GM12878 (cell line): Measurements from ENCODE around the gene MARS1. TPM values are rescaled to one million over a fixed set of nuclear protein-coding genes. Genes with fewer than 3 reads are reported as not detected.

Experiments
- ATAC-seq: fragments of 200-7000 bp; cut with Tn5 transposase; 3 replicates; pipeline ENCODE4 v1.9.1; 2020; ENCODE audit warnings: mild to moderate bottlenecking, moderate library complexity
- BruUV-seq: library from RNA; stranded (reverse); fragments of 400-500 nt; replicated peaks from 2 replicates; lab custom pipeline; 2021; lab: Mats Ljungman, UMichigan
- CTCF ChIA-PET: fragments of 300-600 bp; sonication (Branson Sonifier 250); formaldehyde crosslinking; extraction: SDS; loops from one replicate; lab custom pipeline; 2021; ENCODE audit warnings: inconsistent platforms; lab: Yijun Ruan, JAX
- POLR2A ChIA-PET: fragments of 350-600 bp; formaldehyde crosslinking; extraction: SDS; loops from one replicate; lab custom pipeline; 2021; ENCODE audit warnings: inconsistent platforms; lab: Charles Lee
- RAD21 ChIA-PET: fragments of 300-600 bp; sonication (Branson Sonifier 250); formaldehyde crosslinking; loops from one replicate; lab custom pipeline; 2023; ENCODE audit warnings: antibody characterized with exemption; ENCODE audit not compliant: unreplicated experiment; lab: Charles Lee
- SMC1A ChIA-PET: fragments of 300-600 bp; sonication (Branson Sonifier 250); formaldehyde crosslinking; loops from one replicate; lab custom pipeline; 2023; ENCODE audit not compliant: unreplicated experiment, uncharacterized antibody; lab: Charles Lee
- DNase-seq: peaks from one replicate; pipeline ENCODE4 v3.0.0-alpha.2; 2011; ENCODE audit warnings: low read depth, low spot score
- FAIRE-seq: peaks from 3 replicates; lab custom pipeline; 2011; peaks lifted over from hg19 to GRCh38; lab: Jason Lieb, UNC
- H2AFZ ChIP-seq: 2 replicates; pipeline ENCODE4 v1.6.0; 2011; ENCODE audit warnings: low read depth, low read length, control low read depth; ENCODE audit not compliant: control insufficient read depth
- H3K27ac ChIP-seq: 2 replicates; pipeline ENCODE4 v1.5.1; 2011; ENCODE audit warnings: control low read depth; ENCODE audit not compliant: control insufficient read depth, insufficient read depth
- H3K27me3 ChIP-seq, 2 experiments: replicated peaks in 1 of 2; 2 replicates each; pipeline versions ENCODE4 v1.6.0 to v1.6.1; 2011; ENCODE audit warnings: low read length in 1 of 2; ENCODE audit not compliant: control insufficient read depth in 2 of 2, insufficient read depth in 2 of 2
- H3K36me3 ChIP-seq, 2 experiments: 2 replicates each; pipeline ENCODE4 v1.5.1; 2011; ENCODE audit warnings: low read length in 1 of 2; ENCODE audit not compliant: control insufficient read depth in 2 of 2, insufficient read depth in 2 of 2
- H3K4me1 ChIP-seq: 2 replicates; pipeline ENCODE4 v1.6.1; 2011; ENCODE audit warnings: mild to moderate bottlenecking, low read length, moderate library complexity, mixed read lengths; ENCODE audit not compliant: control insufficient read depth, insufficient read depth
- H3K4me2 ChIP-seq: 2 replicates; pipeline ENCODE4 v1.6.0; 2011; ENCODE audit warnings: control low read depth; ENCODE audit not compliant: control insufficient read depth, insufficient read depth
- H3K4me3 ChIP-seq: fragments of 200-600 bp; sonication (generic); 2 replicates; pipeline ENCODE4 v1.5.1; 2016
- H3K79me2 ChIP-seq: 2 replicates; pipeline ENCODE4 v1.6.0; 2011; ENCODE audit warnings: low read length; ENCODE audit not compliant: control insufficient read depth, insufficient read depth
- H3K9ac ChIP-seq: 2 replicates; pipeline ENCODE4 v1.8.0; 2011; ENCODE audit warnings: low read length, control low read depth, mixed read lengths; ENCODE audit not compliant: control insufficient read depth, insufficient read depth
- H3K9me3 ChIP-seq: replicated peaks from 3 replicates; pipeline ENCODE4 v1.5.1; 2011; ENCODE audit warnings: mild to moderate bottlenecking, low read length; ENCODE audit not compliant: control insufficient read depth, insufficient read depth
- H4K20me1 ChIP-seq: 2 replicates; pipeline ENCODE4 v1.6.0; 2011; ENCODE audit not compliant: control insufficient read depth, insufficient read depth
- ATF3 ChIP-seq: IDR thresholded peaks from 2 replicates; pipeline ENCODE4 v1.6.1; 2011; ENCODE audit warnings: low read depth, mild to moderate bottlenecking, low read length, moderate library complexity, borderline replicate concordance; ENCODE audit errors: extremely low read depth
- BCLAF1 ChIP-seq: fragments of 450-650 bp; IDR thresholded peaks from 2 replicates; pipeline ENCODE4 v1.6.1; 2017; ENCODE audit warnings: antibody characterized with exemption, mild to moderate bottlenecking, moderate library complexity
- CEBPB ChIP-seq, 2 experiments: fragments of 150-350 bp in 1 of 2; IDR thresholded peaks; 2 replicates each; pipeline ENCODE4 v1.6.1; 2012 to 2014; ENCODE audit warnings: low read depth in 2 of 2, low read length in 2 of 2, borderline replicate concordance in 1 of 2, inconsistent platforms in 1 of 2
- KAT2A ChIP-seq: conservative IDR thresholded peaks from 2 replicates; pipeline ENCODE4 v1.6.1; 2011; ENCODE audit warnings: low read depth, low read length; ENCODE audit not compliant: control insufficient read depth
- POLR2A ChIP-seq: IDR thresholded peaks from 2 replicates; pipeline ENCODE4 v1.6.1; 2011; ENCODE audit warnings: low read depth, mild to moderate bottlenecking, low read length
- PRDM15 ChIP-seq: fragments of 450-650 bp; formaldehyde crosslinking; IDR thresholded peaks from 2 replicates; pipeline ENCODE4 v1.4.0; 2020; ENCODE audit warnings: mild to moderate bottlenecking, moderate library complexity
- RELB ChIP-seq: fragments of 450-650 bp; IDR thresholded peaks from 2 replicates; pipeline ENCODE4 v1.6.1; 2017; ENCODE audit warnings: low read depth, mild to moderate bottlenecking, moderate library complexity
- RFX5 ChIP-seq: IDR thresholded peaks from 2 replicates; pipeline ENCODE4 v1.6.1; 2011; ENCODE audit warnings: low read depth, low read length, improper control_type of control experiment
- RUNX3 ChIP-seq: IDR thresholded peaks from 2 replicates; pipeline ENCODE4 v1.6.1; 2012; ENCODE audit warnings: low read length, inconsistent platforms
- SMC3 ChIP-seq: IDR thresholded peaks from 2 replicates; pipeline ENCODE4 v1.6.1; 2011; ENCODE audit warnings: low read length, improper control_type of control experiment, borderline replicate concordance
- SP1 ChIP-seq: IDR thresholded peaks from one replicate; pipeline ENCODE4 v1.6.1; 2011; ENCODE audit warnings: low read depth, low read length
- USF1 ChIP-seq: IDR thresholded peaks from 2 replicates; pipeline ENCODE4 v1.6.1; 2011; ENCODE audit warnings: borderline replicate concordance, low read depth, mild to moderate bottlenecking, moderate library complexity, mixed read lengths, low read length; ENCODE audit not compliant: insufficient read depth; ENCODE audit errors: extremely low read length
- YBX1 ChIP-seq: fragments of 450-650 bp; IDR thresholded peaks from 2 replicates; pipeline ENCODE4 v1.6.1; 2016; ENCODE audit warnings: antibody characterized with exemption
- WGBS: methylation state at CpG from one replicate; pipeline ENCODE4 v1.1.6; 2016; ENCODE audit warnings: low lambda C conversion rate; ENCODE audit not compliant: insufficient replicate concordance, insufficient coverage; ENCODE audit errors: missing lambda C conversion rate; 5-methylcytosine and 5-hydroxymethylcytosine counted together
- in situ Hi-C: fragments of 300-500 bp; cut with MboI; formaldehyde crosslinking; loops from 9 replicates; pipeline ENCODE4 v1.14.3; 2018; ENCODE audit warnings: mixed read lengths
- intact Hi-C: fragments of 100-400 bp; cut with micrococcal nuclease; formaldehyde crosslinking; loops from one replicate; pipeline ENCODE4 v1.14.2; 2022; ENCODE audit not compliant: unreplicated experiment
- polyA plus RNA-seq, 11 experiments: library from polyadenylated mRNA; depleted of rRNA in 4 of 11; unstranded in 6 of 11; stranded (reverse) in 5 of 11; fragments of >200 nt; fragmentation: Nextera tagmentation in 4 of 11; fragmentation: Illumina TruSeq in 1 of 11; extraction: Ambion mirVana in 4 of 11; extraction: Trizol in 1 of 11; gene quantifications; 1 replicate in 1 of 11; 2 replicates in 10 of 11; pipeline versions ENCODE4 v1.2.1 to v1.2.3, GENCODE V29; 2011 to 2016; ENCODE audit warnings: inconsistent platforms in 2 of 11, missing spikeins in 2 of 11, low read depth in 1 of 11
- total RNA-seq, 4 experiments: library from RNA; depleted of rRNA in 3 of 4; stranded (reverse); fragments of >200 nt in 3 of 4; fragmentation: Illumina TruSeq in 1 of 4; extraction: Trizol in 1 of 4; gene quantifications; 2 replicates each; pipeline versions ENCODE4 v1.2.1 to v1.2.3, GENCODE V29; 2013 to 2021

Gene MARS1
- total and polyA plus RNA-seq, 10 of the 15 experiments (the other 5 are each of a cell fraction or from before 2014, with no cell fraction given), result 72.3 to 270 (median 153) TPM

GRCh38 chr12:57518176-57518919, 30.5 kb downstream of the MARS1 start:
- Histone ChIP-seq H3K4me2 (peak overlapping the region; percentile 61), H3K27ac (no peak overlapping the region), H3K36me3 (peaks cover 22 to 33% of the 10 kb centered on the region in 2 experiments), H3K4me3 (peak overlapping the region; percentile 98), H3K9ac (no peak overlapping the region), H3K79me2 (peaks cover 32% of the 10 kb centered on the region), H4K20me1 (peaks cover 4% of the 10 kb centered on the region; the same call in 1 of the 2 replicates), H2AFZ (no peak overlapping the region), H3K4me1 (peaks cover 13% of the 10 kb centered on the region), H3K9me3 (no peaks in the 10 kb centered on the region), H3K27me3 (no peaks in the 10 kb centered on the region)
- ChIA-PET CTCF (interaction anchor here (1.2 to 4.0 kb wide), 3 partner anchors 38 to 238 kb away, joined by 3 to 13 read pairs (median 3); partner anchors contain the start of gene ARHGAP9), POLR2A (interaction anchor here (0.8 to 1.3 kb wide), 2 partner anchors 27 to 38 kb away, joined by 4 to 5 read pairs; partner anchors contain the start of gene ARHGAP9), SMC1A (interaction anchor here (1.6 kb wide), 1 partner anchor 88 kb away, joined by 3 read pairs; no protein-coding TSS in a partner anchor), RAD21 (no interaction called here)
- FAIRE-seq (peak; percentile 31), DNase-seq (no peak), ATAC-seq (no peak)
- intact Hi-C loops, result no loop called here
- no TSS peak for BruUV-seq
- in situ Hi-C loops, result no loop called here
- 90% methylated on average over 8 of the region's 8 CpGs for WGBS
- no peak for TF ChIP-seq BCLAF1
- no peak for TF ChIP-seq RFX5
- TF ChIP-seq POLR2A, result no peak
- TF ChIP-seq ATF3, result no peak
- TF ChIP-seq RELB, result no peak
- no peak for TF ChIP-seq SP1
- no peak for TF ChIP-seq PRDM15 (CRISPR knock-in tag)
- no peak for TF ChIP-seq SMC3
- no peak for TF ChIP-seq YBX1
- TF ChIP-seq KAT2A, result no peak
- no peak for TF ChIP-seq USF1
- no peak for TF ChIP-seq CEBPB (IDR thresholded peaks at IDR 0.05; ENCODE audit: borderline replicate concordance in 1 of 2, low read depth in 2 of 2, low read length in 2 of 2)
- TF ChIP-seq RUNX3, result no peak
